GM18498 (cell line): ENCODE measurements around the gene GAGE12J.
"Not testable (repeated sequence)": the region's sequence is repeated elsewhere in the genome, so short reads cannot be mapped to it uniquely, and the experiment has no call there.

Source experiments
- ATAC-seq: cut with Tn5 transposase; IDR thresholded peaks from one replicate; pipeline ENCODE4 v1.9.1; 2021; ENCODE audit warnings: mild to moderate bottlenecking, moderate library complexity; ENCODE audit not compliant: unreplicated experiment

The GAGE12J gene

GRCh38 chrX:49321737-49322136 lies at the start of gene GAGE12J:
GAGE12J (plus strand) TSS chrX:49322037; CDS start chrX:49323194, 1,157 bp downstream.
- ATAC-seq: not testable (repeated sequence)

GRCh38 chrX:49272421-49272820 lies 49.4 kb upstream of the GAGE12J start:
- ATAC-seq: no peak

GRCh38 chrX:49273181-49273727 lies 48.6 kb upstream of the GAGE12J start:
- no peak for ATAC-seq

- no peak for ATAC-seq
These were observed 45.6 kb upstream of the GAGE12J start for GRCh38 chrX:49276207-49276606.

GRCh38 chrX:49276671-49277534 lies 44.9 kb upstream of the GAGE12J start:
- no peak for ATAC-seq

GRCh38 chrX:49277535-49277830 lies 44.4 kb upstream of the GAGE12J start:
- no peak for ATAC-seq

- no peak for ATAC-seq
These were observed 43.8 kb upstream of the GAGE12J start for GRCh38 chrX:49278081-49278480.

- ATAC-seq: no peak
These were observed 39.2 kb upstream of the GAGE12J start for GRCh38 chrX:49282647-49283011.

GRCh38 chrX:49284212-49284611 lies 37.6 kb upstream of the GAGE12J start:
- no peak for ATAC-seq

- ATAC-seq: no peak
These were observed 35.7 kb upstream of the GAGE12J start for GRCh38 chrX:49286136-49286535.

- no peak for ATAC-seq
These were observed 35.3 kb upstream of the GAGE12J start for GRCh38 chrX:49286581-49286980.

GRCh38 chrX:49287665-49288064 lies 34.2 kb upstream of the GAGE12J start:
- ATAC-seq: no peak

- ATAC-seq: no peak
These were observed 31.6 kb upstream of the GAGE12J start for GRCh38 chrX:49290215-49290614.

GRCh38 chrX:49291615-49292337 lies 30.1 kb upstream of the GAGE12J start:
- peak; percentile 57 for ATAC-seq

- ATAC-seq: no peak
These were observed 29.2 kb upstream of the GAGE12J start for GRCh38 chrX:49292400-49293362.

- ATAC-seq: not testable (repeated sequence)
These were observed 22.5 kb upstream of the GAGE12J start for GRCh38 chrX:49299293-49299692.

GRCh38 chrX:49300703-49301102 lies 21.1 kb upstream of the GAGE12J start:
- no peak for ATAC-seq

- ATAC-seq: no peak
These were observed 18.5 kb upstream of the GAGE12J start, which contains the start of gene GAGE10 for GRCh38 chrX:49303346-49303745. GAGE10 (plus strand) TSS chrX:49303646; CDS start chrX:49304860, 1,214 bp downstream.

GRCh38 chrX:49307775-49308174 lies 14.1 kb upstream of the GAGE12J start:
- ATAC-seq: not testable (repeated sequence)

GRCh38 chrX:49308604-49309269 lies 13.1 kb upstream of the GAGE12J start:
- no peak for ATAC-seq
